ENCODE data around the gene FEV.

- TF ChIP-seq CTCF (IDR thresholded peaks at IDR 0.05; ENCODE audit: insufficient read depth, low read length, poor library complexity, severe bottlenecking) (no peak), EZH2phosphoT487 (conservative IDR thresholded peaks at IDR 0.05; ENCODE audit: low read length) (no peak)
Measured at GRCh38 chr2:219019436-219019835, 34.5 kb upstream of the FEV start.
